Chondrocyte (in vitro differentiated cells): Measurements from ENCODE around the gene KLF3. TPM values are rescaled to one million over a fixed set of nuclear protein-coding genes. Genes with fewer than 3 reads are reported as not detected.

ENCODE experiments used
- DNase-seq: peaks from one replicate; pipeline ENCODE4 v3.0.0; 2021; ENCODE audit warnings: mixed read lengths, low spot score
- H3K27ac Mint-ChIP-seq: one replicate; pipeline ENCODE4 v1.8.0; 2021; ENCODE audit warnings: mild to moderate bottlenecking, moderate library complexity, mixed read lengths; ENCODE audit not compliant: unreplicated experiment
- H3K27me3 Mint-ChIP-seq: 2 replicates; pipeline ENCODE4 v1.8.0; 2021; ENCODE audit warnings: low read depth, mixed read lengths
- H3K36me3 Mint-ChIP-seq: 2 replicates; pipeline ENCODE4 v1.8.0; 2021; ENCODE audit warnings: low read depth, mixed read lengths
- H3K4me1 Mint-ChIP-seq: 2 replicates; pipeline ENCODE4 v1.8.0; 2021; ENCODE audit warnings: low read depth, mild to moderate bottlenecking, mixed read lengths
- H3K4me3 Mint-ChIP-seq: one replicate; pipeline ENCODE4 v1.8.0; 2021; ENCODE audit warnings: mild to moderate bottlenecking, moderate library complexity, mixed read lengths; ENCODE audit not compliant: unreplicated experiment
- H3K9me3 Mint-ChIP-seq: 2 replicates; pipeline ENCODE4 v1.8.0; 2021; ENCODE audit warnings: low read depth, mixed read lengths
- CTCF ChIP-seq: fragments of 200-600 bp; sonication (generic); IDR thresholded peaks from 2 replicates; pipeline ENCODE4 v1.5.0; 2021; ENCODE audit warnings: antibody characterized with exemption, mild to moderate bottlenecking, moderate library complexity
- total RNA-seq: library from RNA; stranded (reverse); gene quantifications from 3 replicates; pipeline ENCODE4 v1.2.1, GENCODE V29; 2021

KLF3 gene
- total RNA-seq, 1 donor from 2014 or later = 26.4 TPM

GRCh38 chr4:38667085-38667893, 3.3 kb downstream of the KLF3 start:
- Mint-ChIP-seq H3K27ac (peak overlapping the region; percentile 98), H3K9me3 (no peaks in the 10 kb centered on the region), H3K4me3 (peak overlapping the region; percentile 88), H3K27me3 (no peaks in the 10 kb centered on the region), H3K4me1 (peaks cover 77% of the 10 kb centered on the region), H3K36me3 (no peaks in the 10 kb centered on the region)
- no peak for DNase-seq
- TF ChIP-seq CTCF = no peak

GRCh38 chr4:38668203-38668971, 4.4 kb downstream of the KLF3 start:
- Mint-ChIP-seq H3K27ac (no peak overlapping the region), H3K9me3 (no peaks in the 10 kb centered on the region), H3K4me3 (no peak overlapping the region), H3K4me1 (peaks cover 84% of the 10 kb centered on the region), H3K36me3 (no peaks in the 10 kb centered on the region), H3K27me3 (no peaks in the 10 kb centered on the region)
- no peak for DNase-seq
- no peak for TF ChIP-seq CTCF

GRCh38 chr4:38669208-38669607, 5.2 kb downstream of the KLF3 start:
- Mint-ChIP-seq H3K4me3 (no peak overlapping the region), H3K27me3 (no peaks in the 10 kb centered on the region), H3K9me3 (no peaks in the 10 kb centered on the region), H3K4me1 (peaks cover 92% of the 10 kb centered on the region), H3K36me3 (no peaks in the 10 kb centered on the region), H3K27ac (peak overlapping the region; percentile 50)
- DNase-seq = no peak
- TF ChIP-seq CTCF = no peak

GRCh38 chr4:38670109-38670901, 6.3 kb downstream of the KLF3 start:
- no peaks in the 10 kb centered on the region for H3K9me3 Mint-ChIP-seq
- H3K27me3 Mint-ChIP-seq = no peaks in the 10 kb centered on the region
- H3K4me1 Mint-ChIP-seq = peaks cover 99% of the 10 kb centered on the region
- no peak for DNase-seq
- peak overlapping the region; percentile 9 for H3K27ac Mint-ChIP-seq
- H3K4me3 Mint-ChIP-seq = no peak overlapping the region
- TF ChIP-seq CTCF = no peak
- no peaks in the 10 kb centered on the region for H3K36me3 Mint-ChIP-seq
